Adipocyte (in vitro differentiated cells): ENCODE measurements around the gene C7.
"Not testable (repeated sequence)": the region's sequence is repeated elsewhere in the genome, so short reads cannot be mapped to it uniquely, and the experiment has no call there.

Experiments used
- DNase-seq: peaks from one replicate; pipeline ENCODE4 v3.0.0-alpha.2; 2015; ENCODE audit warnings: low read depth
- H3K27me3 ChIP-seq: replicated peaks from 2 replicates; pipeline ENCODE4 v1.7.0; 2013; ENCODE audit warnings: mild to moderate bottlenecking, low read length, moderate library complexity; ENCODE audit not compliant: control insufficient read depth, insufficient read depth
- H3K36me3 ChIP-seq: 2 replicates; pipeline ENCODE4 v1.7.0; 2013; ENCODE audit warnings: low read length, mild to moderate bottlenecking, moderate library complexity; ENCODE audit not compliant: control insufficient read depth, insufficient read depth, severe bottlenecking
- H3K4me1 ChIP-seq: 2 replicates; pipeline ENCODE4 v1.7.0; 2013; ENCODE audit warnings: mild to moderate bottlenecking, low read length, moderate library complexity; ENCODE audit not compliant: control insufficient read depth, insufficient read depth
- H3K4me3 ChIP-seq: 2 replicates; pipeline ENCODE4 v1.7.0; 2013; ENCODE audit warnings: mild to moderate bottlenecking, low read length, moderate library complexity
- H3K9ac ChIP-seq: 2 replicates; pipeline ENCODE4 v1.7.0; 2013; ENCODE audit warnings: mild to moderate bottlenecking, low read length, moderate library complexity
- H3K9me3 ChIP-seq: 2 replicates; pipeline ENCODE4 v1.7.0; 2013; ENCODE audit warnings: mild to moderate bottlenecking, low read length, moderate library complexity; ENCODE audit not compliant: control insufficient read depth

C7 gene

GRCh38 chr5:40882291-40882690, 27.0 kb upstream of the C7 start:
- H3K27me3 ChIP-seq, result no peaks in the 10 kb centered on the region
- H3K9ac ChIP-seq, result no peak overlapping the region
- H3K4me3 ChIP-seq, result no peak overlapping the region
- no peak for DNase-seq
- no peaks in the 10 kb centered on the region for H3K9me3 ChIP-seq
- no peaks in the 10 kb centered on the region for H3K36me3 ChIP-seq
- no peaks in the 10 kb centered on the region for H3K4me1 ChIP-seq

- DNase-seq, H3K36me3 ChIP-seq, H3K9me3 ChIP-seq, H3K9ac ChIP-seq, H3K27me3 ChIP-seq, H3K4me3 ChIP-seq, H3K4me1 ChIP-seq: not testable (repeated sequence)
Observed at GRCh38 chr5:40883051-40883450, 26.2 kb upstream of the C7 start.

GRCh38 chr5:40895440-40896425, 13.6 kb upstream of the C7 start:
- not testable (repeated sequence) for H3K27me3 ChIP-seq, H3K4me3 ChIP-seq, H3K4me1 ChIP-seq, H3K9ac ChIP-seq, DNase-seq, H3K9me3 ChIP-seq, H3K36me3 ChIP-seq

GRCh38 chr5:40904205-40904993, 4.9 kb upstream of the C7 start:
- Histone ChIP-seq H3K36me3 (no peaks in the 10 kb centered on the region), H3K4me1 (peaks cover 30% of the 10 kb centered on the region), H3K9ac (peak overlapping the region; percentile 72), H3K4me3 (no peak overlapping the region), H3K9me3 (no peaks in the 10 kb centered on the region), H3K27me3 (no peaks in the 10 kb centered on the region)
- DNase-seq, result peak; percentile 86

GRCh38 chr5:40904994-40905306, 4.3 kb upstream of the C7 start:
- no peaks in the 10 kb centered on the region for H3K27me3 ChIP-seq
- H3K36me3 ChIP-seq, result no peaks in the 10 kb centered on the region
- H3K4me3 ChIP-seq, result no peak overlapping the region
- DNase-seq, result no peak
- peaks cover 30% of the 10 kb centered on the region for H3K4me1 ChIP-seq
- H3K9ac ChIP-seq, result peak overlapping the region; percentile 72
- H3K9me3 ChIP-seq, result no peaks in the 10 kb centered on the region

- no peaks in the 10 kb centered on the region for H3K9me3 ChIP-seq
Observed at GRCh38 chr5:40906351-40906751, 2.9 kb upstream of the C7 start.

GRCh38 chr5:40909723-40910122, 426 bp downstream of the C7 start:
- DNase-seq, result no peak
- H3K4me3 ChIP-seq, result peak overlapping the region; percentile 57
- H3K9ac ChIP-seq, result peak overlapping the region; percentile 71
- peaks cover 23% of the 10 kb centered on the region for H3K4me1 ChIP-seq
- no peaks in the 10 kb centered on the region for H3K9me3 ChIP-seq
- H3K36me3 ChIP-seq, result no peaks in the 10 kb centered on the region
- H3K27me3 ChIP-seq, result no peaks in the 10 kb centered on the region

More at GRCh38 chr5:40906351-40906751, 2.9 kb upstream of the C7 start:
- peak overlapping the region; percentile 72 for H3K9ac ChIP-seq
- no peaks in the 10 kb centered on the region for H3K27me3 ChIP-seq
- H3K36me3 ChIP-seq, result no peaks in the 10 kb centered on the region
- H3K4me1 ChIP-seq, result peaks cover 30% of the 10 kb centered on the region
- H3K4me3 ChIP-seq, result no peak overlapping the region
- DNase-seq, result no peak

GRCh38 chr5:40911266-40911665, 2.0 kb downstream of the C7 start:
- Histone ChIP-seq H3K4me3 (peak overlapping the region; percentile 31), H3K4me1 (peaks cover 26% of the 10 kb centered on the region), H3K9me3 (no peaks in the 10 kb centered on the region), H3K27me3 (no peaks in the 10 kb centered on the region), H3K9ac (no peak overlapping the region), H3K36me3 (no peaks in the 10 kb centered on the region)
- DNase-seq, result no peak

- peak; percentile 23 for DNase-seq
- Histone ChIP-seq H3K4me3 (peak overlapping the region; percentile 79), H3K9ac (peak overlapping the region; percentile 89), H3K36me3 (no peaks in the 10 kb centered on the region), H3K4me1 (peaks cover 27% of the 10 kb centered on the region), H3K27me3 (no peaks in the 10 kb centered on the region), H3K9me3 (no peaks in the 10 kb centered on the region)
Observed at GRCh38 chr5:40914835-40915234, 5.5 kb downstream of the C7 start.

GRCh38 chr5:40915341-40915926, 6.1 kb downstream of the C7 start:
- Histone ChIP-seq H3K9me3 (peaks cover 3% of the 10 kb centered on the region), H3K4me1 (peaks cover 27% of the 10 kb centered on the region), H3K9ac (peak overlapping the region; percentile 89), H3K4me3 (peak overlapping the region; percentile 79), H3K36me3 (no peaks in the 10 kb centered on the region), H3K27me3 (no peaks in the 10 kb centered on the region)
- DNase-seq, result no peak

- H3K4me1 ChIP-seq, result peaks cover 27% of the 10 kb centered on the region
- peaks cover 3% of the 10 kb centered on the region for H3K9me3 ChIP-seq
- H3K9ac ChIP-seq, result peak overlapping the region; percentile 89
- H3K4me3 ChIP-seq, result no peak overlapping the region
- DNase-seq, result no peak
- no peaks in the 10 kb centered on the region for H3K27me3 ChIP-seq
- no peaks in the 10 kb centered on the region for H3K36me3 ChIP-seq
Observed at GRCh38 chr5:40916226-40916625, 6.9 kb downstream of the C7 start.
